HepG2 (cell line): ENCODE data around the gene AUTS2.

Experiments
- REST ChIP-seq, 2 experiments: IDR thresholded peaks; 2 replicates each; pipeline ENCODE4 v1.6.1; 2011 to 2012; ENCODE audit warnings: low read length in 2 of 2, borderline replicate concordance in 1 of 2, low read depth in 1 of 2, mild to moderate bottlenecking in 1 of 2, moderate library complexity in 1 of 2
- SOX5 ChIP-seq: IDR thresholded peaks from 2 replicates; pipeline ENCODE4 v1.6.1; 2016; ENCODE audit warnings: borderline replicate concordance

DNA sequence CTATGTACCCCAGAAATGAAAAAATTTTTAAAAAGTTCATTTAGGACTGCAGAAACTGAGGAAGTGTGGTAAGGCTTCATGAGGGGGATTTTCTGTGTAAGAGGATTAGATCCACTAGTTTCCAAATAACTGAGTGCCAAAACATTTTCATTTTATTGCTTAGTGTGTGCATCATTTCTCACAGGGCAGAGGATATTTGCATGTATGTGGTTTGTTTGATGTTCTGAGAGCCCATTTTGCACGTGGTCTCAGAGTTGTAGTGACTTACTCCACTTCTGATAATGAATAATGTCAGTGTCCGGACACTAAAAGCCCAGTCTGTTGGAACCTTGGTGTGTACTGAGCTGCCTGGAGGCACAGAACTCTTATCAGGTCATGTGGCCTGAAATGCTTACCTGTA lies 299.9 kb downstream of the AUTS2 start:
- TF ChIP-seq REST (IDR thresholded peaks at IDR 0.05; ENCODE audit: borderline replicate concordance in 1 of 2, low read depth in 1 of 2, low read length in 2 of 2) (no peak), SOX5 (no peak)
